NT2/D1 (cell line): ENCODE results near the gene TNXB.

Source experiments
- YY1 ChIP-seq: IDR thresholded peaks from 2 replicates; pipeline ENCODE4 v1.6.1; 2011; ENCODE audit not compliant: insufficient read length, insufficient read depth
- ZNF274 ChIP-seq: IDR thresholded peaks from 2 replicates; pipeline ENCODE4 v1.6.1; 2011; ENCODE audit warnings: mild to moderate bottlenecking, low read depth, low read length

DNA sequence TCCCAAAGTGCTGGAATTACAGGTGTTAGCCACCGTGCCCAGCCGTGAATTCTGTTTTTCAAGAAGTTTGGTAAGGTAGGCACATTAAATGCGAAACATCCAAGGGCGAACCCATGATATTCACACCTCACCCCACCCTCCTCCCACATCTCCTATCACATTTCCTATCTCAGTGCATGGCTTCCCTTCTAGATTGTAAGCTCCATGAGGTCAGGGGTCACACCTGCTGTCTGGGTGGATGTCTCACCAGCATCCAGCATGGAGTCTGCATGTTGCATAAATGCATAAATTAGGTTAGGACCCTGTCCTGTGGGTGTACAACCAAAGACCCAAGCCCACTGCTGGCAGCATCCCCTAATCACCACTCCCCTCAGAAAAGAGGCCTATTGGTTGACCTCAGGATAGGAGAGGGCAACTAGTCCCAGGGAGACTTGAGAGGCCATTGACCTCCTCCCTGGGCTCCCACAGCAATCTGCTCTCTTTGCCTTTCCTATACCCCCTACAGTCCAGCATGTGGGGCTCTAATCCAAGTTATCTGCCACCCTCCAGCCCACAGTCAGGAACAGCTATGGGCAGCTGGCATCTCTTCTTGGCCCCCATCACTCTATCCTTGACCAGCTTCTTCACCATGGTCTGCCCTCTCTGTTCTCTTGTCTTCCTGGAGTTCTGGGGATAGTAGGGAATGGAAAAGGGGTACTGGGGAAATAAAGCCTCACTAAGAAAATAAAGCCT, 38.4 kb upstream of the TNXB start:
- TF ChIP-seq YY1: no peak
- no peak for TF ChIP-seq ZNF274
